Psoas muscle (tissue), 8 donors: ENCODE measurements around the gene TMEM213. TPM values are rescaled to one million over a fixed set of nuclear protein-coding genes. Genes with fewer than 3 reads are reported as not detected.
"Not testable (repeated sequence)": the region's sequence is repeated elsewhere in the genome, so short reads cannot be mapped to it uniquely, and the experiment has no call there.

Experiments
- ATAC-seq, 4 donors: fragments of 200-7000 bp; cut with Tn5 transposase; one replicate each; pipeline ENCODE4 v1.9.1; 2020; ENCODE audit warnings: moderate library complexity in 3 of 4, mild to moderate bottlenecking in 2 of 4
- DNase-seq, 2 donors: peaks; one replicate each; pipeline ENCODE4 v3.0.0-alpha.2; 2020
- H3K27ac ChIP-seq: fragments of 200-600 bp; one replicate; pipeline ENCODE4 v1.8.0; 2022
- H3K27me3 ChIP-seq, 3 donors: fragments of 200-600 bp in 1 of 3; one replicate each; pipeline versions ENCODE4 v1.6.1 to v1.8.0; 2013 to 2022; ENCODE audit warnings: low read length in 2 of 3, mild to moderate bottlenecking in 2 of 3, moderate library complexity in 1 of 3; ENCODE audit not compliant: insufficient read depth in 3 of 3
- H3K36me3 ChIP-seq, 2 donors: fragments of 200-600 bp in 1 of 2; one replicate each; pipeline versions ENCODE4 v1.6.1 to v1.8.0; 2013 to 2022; ENCODE audit warnings: low read depth in 1 of 2, mild to moderate bottlenecking in 1 of 2, moderate library complexity in 1 of 2; ENCODE audit not compliant: insufficient read depth in 1 of 2
- H3K4me1 ChIP-seq: fragments of 200-600 bp; one replicate; pipeline ENCODE4 v1.8.0; 2022
- H3K4me3 ChIP-seq: fragments of 200-600 bp; one replicate; pipeline ENCODE4 v1.8.0; 2022; ENCODE audit warnings: mild to moderate bottlenecking
- H3K9me3 ChIP-seq: fragments of 200-600 bp; one replicate; pipeline ENCODE4 v1.8.0; 2022
- WGBS, 3 donors: extraction: QIAGEN DNeasy Blood & Tissue Kit; methylation state at CpG; one replicate each; pipeline versions ENCODE4 v1.1.6 to v1.1.7; 2013; 5-methylcytosine and 5-hydroxymethylcytosine counted together
- intact Hi-C, 2 donors: fragments of 100-400 bp; cut with DNase I; formaldehyde crosslinking; loops; one replicate each; pipeline versions ENCODE4 v1.11.0 to v1.14.2; 2022
- polyA plus RNA-seq, 3 donors: library from polyadenylated mRNA; stranded (reverse); fragments of 200-250 nt; gene quantifications; one replicate each; pipeline ENCODE4 v1.2.3, GENCODE V29; 2013
- total RNA-seq, 4 donors: library from RNA; stranded (reverse); fragmentation: NEBNext Ultra II Directional in 2 of 4; extraction: Animal tissue kit (Norgen Biotek cat#: 25700) in 2 of 4; gene quantifications; one replicate each; pipeline versions ENCODE4 v1.2.1 to v1.2.4, GENCODE V29; 2021 to 2023
- TF ChIP-seq, protein P1 (sequence below): fragments of 200-600 bp; IDR thresholded peaks from one replicate; pipeline ENCODE4 v1.8.0; 2022; ENCODE audit warnings: antibody characterized with exemption
- donor health status: healthy with polysubstance abuse.
- donor health status: DM: no; HTN: no; CAD: no; lungs with moderate emphysema.
- donor health status: Bipolar disorder and iron deficiency.
- donor health status: healthy.
- donor health status: DM: yes; HTN: yes; CAD: no.
- donor health status: DM: no; HTN: no; CAD: no.
- donor health status: DM: no; HTN: no; CAD: no.
- donor health status: DM: yes; HTN: yes; CAD: no.

The TMEM213 gene
- total and polyA plus RNA-seq, 7 donors, result not detected

DNA sequence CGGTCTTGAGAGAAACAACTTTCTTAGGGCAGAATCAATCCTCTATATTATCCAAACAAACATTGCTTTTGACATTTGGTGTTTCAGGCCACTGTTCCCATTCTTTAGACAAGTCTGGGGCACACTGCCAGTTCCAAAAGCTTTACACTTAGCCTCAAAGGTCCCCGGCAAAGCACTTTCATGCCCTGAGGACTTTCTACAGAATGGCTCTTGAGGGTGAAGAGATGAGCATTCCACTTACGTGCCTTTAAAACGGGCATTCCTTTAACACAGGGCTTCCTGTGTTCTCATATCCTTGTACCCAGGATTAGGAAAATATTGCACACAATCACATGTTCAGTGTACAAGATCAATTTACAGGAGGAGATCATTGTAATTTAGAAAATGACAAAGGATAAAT lies 13.1 kb upstream of the TMEM213 start:
- Histone ChIP-seq H3K4me3 (no peak overlapping the region), H3K27ac (no peak overlapping the region), H3K4me1 (no peaks in the 10 kb centered on the region), H3K9me3 (no peaks in the 10 kb centered on the region), H3K36me3 (no peaks in the 10 kb centered on the region), H3K27me3 (no peaks in the 10 kb centered on the region)
- intact Hi-C loops, result no loop called here
- ATAC-seq, result no peak
- 47 to 52% (median 50%) methylated on average over 4 of the region's 4 CpGs for WGBS, 3 donors
- TF ChIP-seq, protein P1, sequence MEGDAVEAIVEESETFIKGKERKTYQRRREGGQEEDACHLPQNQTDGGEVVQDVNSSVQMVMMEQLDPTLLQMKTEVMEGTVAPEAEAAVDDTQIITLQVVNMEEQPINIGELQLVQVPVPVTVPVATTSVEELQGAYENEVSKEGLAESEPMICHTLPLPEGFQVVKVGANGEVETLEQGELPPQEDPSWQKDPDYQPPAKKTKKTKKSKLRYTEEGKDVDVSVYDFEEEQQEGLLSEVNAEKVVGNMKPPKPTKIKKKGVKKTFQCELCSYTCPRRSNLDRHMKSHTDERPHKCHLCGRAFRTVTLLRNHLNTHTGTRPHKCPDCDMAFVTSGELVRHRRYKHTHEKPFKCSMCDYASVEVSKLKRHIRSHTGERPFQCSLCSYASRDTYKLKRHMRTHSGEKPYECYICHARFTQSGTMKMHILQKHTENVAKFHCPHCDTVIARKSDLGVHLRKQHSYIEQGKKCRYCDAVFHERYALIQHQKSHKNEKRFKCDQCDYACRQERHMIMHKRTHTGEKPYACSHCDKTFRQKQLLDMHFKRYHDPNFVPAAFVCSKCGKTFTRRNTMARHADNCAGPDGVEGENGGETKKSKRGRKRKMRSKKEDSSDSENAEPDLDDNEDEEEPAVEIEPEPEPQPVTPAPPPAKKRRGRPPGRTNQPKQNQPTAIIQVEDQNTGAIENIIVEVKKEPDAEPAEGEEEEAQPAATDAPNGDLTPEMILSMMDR, result no peak
- no peak for DNase-seq

DNA sequence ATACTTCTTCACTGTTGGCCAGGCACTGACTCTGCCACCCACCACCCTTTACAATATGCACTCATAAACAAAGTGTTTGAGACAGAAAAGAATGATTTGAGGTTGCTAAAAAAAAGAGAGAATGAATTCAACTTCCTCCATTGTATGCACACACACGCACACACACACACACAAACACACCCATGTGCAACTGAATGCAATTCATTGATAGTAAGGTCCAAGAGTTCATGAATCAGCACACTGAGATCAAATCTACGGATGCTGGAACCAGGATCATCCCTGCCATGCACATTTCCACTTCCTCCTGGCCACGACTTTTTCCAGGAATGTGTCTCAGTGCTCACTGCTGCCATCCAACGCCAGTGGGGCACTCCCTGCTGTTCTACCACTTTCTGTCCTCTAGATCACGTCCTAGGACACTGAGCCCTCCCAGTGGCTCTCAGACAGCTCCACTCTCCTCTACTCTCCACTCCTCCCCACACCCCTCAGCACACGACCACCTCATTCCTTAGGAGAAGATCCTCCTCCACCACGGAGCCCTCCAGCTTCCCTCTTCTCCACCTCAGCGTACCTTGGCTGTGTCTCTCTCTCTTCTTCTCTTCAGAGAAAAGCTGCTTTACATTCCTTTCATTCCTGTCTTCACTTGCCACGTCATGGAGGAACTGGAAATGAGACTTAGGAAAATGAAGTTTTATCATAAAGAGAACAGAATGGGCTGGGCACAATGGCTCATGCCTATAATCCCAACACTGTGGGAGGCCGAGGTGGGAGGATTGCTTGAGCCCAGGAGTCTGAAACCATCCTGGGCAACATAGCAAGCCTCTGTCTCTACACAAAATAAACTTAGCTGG lies 12.0 kb upstream of the TMEM213 start:
- WGBS, 3 donors, result 51 to 56% (median 56%) methylated on average over 10 of the region's 10 CpGs
- Histone ChIP-seq H3K27me3 (no peaks in the 10 kb centered on the region), H3K4me1 (no peaks in the 10 kb centered on the region), H3K27ac (no peak overlapping the region), H3K4me3 (no peak overlapping the region), H3K36me3 (no peaks in the 10 kb centered on the region), H3K9me3 (no peaks in the 10 kb centered on the region)
- TF ChIP-seq, protein P1, result no peak
- no peak for DNase-seq
- no peak for ATAC-seq
- intact Hi-C loops, result no loop called here

DNA sequence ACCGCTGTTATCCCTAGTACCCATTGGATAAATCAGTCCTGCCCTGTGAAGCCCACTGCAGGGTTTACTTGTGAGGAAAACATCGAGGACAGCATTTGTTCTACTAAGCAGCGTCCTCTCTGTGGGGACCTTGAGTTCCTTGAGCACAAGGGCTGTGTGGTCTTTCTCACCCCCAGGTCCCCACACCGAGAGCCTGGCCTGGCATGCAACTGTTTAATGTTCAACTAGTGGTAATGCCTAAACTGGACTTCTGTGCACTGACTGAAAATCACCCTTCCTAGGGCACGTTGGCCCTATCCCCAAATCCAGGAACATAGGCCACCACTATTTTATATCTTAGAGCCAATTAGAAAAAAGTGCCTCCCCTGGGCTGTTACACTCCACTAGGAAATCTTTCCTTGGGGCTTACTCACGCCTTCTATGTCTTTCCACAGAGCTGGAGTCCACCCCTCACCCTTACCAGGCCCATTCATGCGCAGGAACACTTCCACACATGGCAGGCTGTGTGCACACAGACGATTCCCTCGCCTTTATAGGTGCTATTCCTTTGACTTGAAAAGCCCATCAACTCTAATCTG lies 1.7 kb upstream of the TMEM213 start:
- ATAC-seq (no peak), DNase-seq (no peak)
- TF ChIP-seq, protein P1, result no peak
- H3K36me3 ChIP-seq, result no peaks in the 10 kb centered on the region
- H3K27me3 ChIP-seq, result peaks cover 0 to 3% (median 0%) of the 10 kb centered on the region in 3 donors
- no peak overlapping the region for H3K27ac ChIP-seq
- H3K4me3 ChIP-seq, result no peak overlapping the region
- H3K4me1 ChIP-seq, result no peaks in the 10 kb centered on the region
- 76 to 83% (median 81%) methylated on average over 9 of the region's 9 CpGs for WGBS, 3 donors
- intact Hi-C loops, result no loop called here
- no peaks in the 10 kb centered on the region for H3K9me3 ChIP-seq

DNA sequence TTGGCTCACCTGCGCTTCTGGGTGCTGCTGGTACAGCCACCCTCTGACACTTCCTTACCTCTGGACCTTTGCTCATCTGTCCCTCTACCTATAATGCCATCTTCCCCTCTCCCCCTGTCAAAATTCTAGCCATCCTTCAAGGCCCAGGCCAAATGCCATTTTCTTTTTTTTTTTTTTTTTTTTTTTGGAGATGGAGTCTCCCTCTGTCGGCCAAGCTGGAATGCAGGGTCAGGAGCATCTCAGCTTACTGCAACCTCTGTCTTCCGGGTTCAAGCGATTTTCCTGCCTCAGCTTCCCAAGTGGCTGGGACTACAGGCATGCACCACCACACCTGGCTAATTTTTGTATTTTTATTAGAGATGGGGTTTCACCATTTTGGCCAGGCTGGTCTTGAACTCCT lies 748 bp upstream of the TMEM213 start:
- H3K36me3 ChIP-seq, H3K27me3 ChIP-seq, H3K4me3 ChIP-seq, intact Hi-C loops, H3K9me3 ChIP-seq, H3K4me1 ChIP-seq, H3K27ac ChIP-seq, ATAC-seq, DNase-seq: not testable (repeated sequence)
- WGBS, 3 donors, result 50 to 78% (median 74%) methylated on average over 4 of the region's 4 CpGs

DNA sequence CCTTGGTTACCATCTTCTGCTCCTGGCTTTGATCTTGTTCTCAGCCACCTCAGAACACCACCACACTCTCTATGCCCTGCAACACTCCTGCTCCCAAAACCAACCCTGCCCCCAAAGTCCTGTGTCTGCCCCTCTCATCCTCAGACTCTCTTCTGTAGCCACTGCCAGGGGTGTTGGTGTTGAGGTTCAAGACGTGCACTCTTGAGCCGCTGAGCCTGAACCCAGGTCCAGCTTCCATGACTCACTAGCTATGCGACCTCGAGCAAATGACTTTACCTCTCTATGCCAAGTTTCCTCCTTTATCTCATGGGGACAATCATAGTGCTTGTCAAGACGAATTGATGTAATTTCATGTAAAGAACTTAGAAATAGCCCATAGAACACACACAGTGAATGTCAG lies 1.0 kb downstream of the TMEM213 start:
- H3K4me3 ChIP-seq, result no peak overlapping the region
- H3K36me3 ChIP-seq, result no peaks in the 10 kb centered on the region
- no peak for DNase-seq
- no peaks in the 10 kb centered on the region for H3K9me3 ChIP-seq
- 55 to 59% (median 56%) methylated on average over 5 of the region's 5 CpGs for WGBS, 3 donors
- H3K4me1 ChIP-seq, result no peaks in the 10 kb centered on the region
- ATAC-seq, result no peak
- peaks cover 0 to 3% (median 0%) of the 10 kb centered on the region in 3 donors for H3K27me3 ChIP-seq
- TF ChIP-seq, protein P1, result no peak
- intact Hi-C loops, result no loop called here
- no peak overlapping the region for H3K27ac ChIP-seq
